Transverse colon (tissue), 4 donors: ENCODE results near the gene DIRAS2. TPM values are rescaled to one million over a fixed set of nuclear protein-coding genes. Genes with fewer than 3 reads are reported as not detected.

ENCODE experiments used
- DNase-seq: peaks from one replicate; pipeline ENCODE4 v3.0.0-alpha.2; 2019
- H3K27ac ChIP-seq, 4 donors: fragments of 200-600 bp; sonication (generic); 2 replicates each; pipeline ENCODE4 v1.5.1; 2016 to 2018; ENCODE audit warnings: inconsistent platforms in 4 of 4
- H3K27me3 ChIP-seq: fragments of 200-600 bp; sonication (generic); 2 replicates; pipeline ENCODE4 v1.5.1; 2017; ENCODE audit warnings: inconsistent platforms
- H3K36me3 ChIP-seq, 4 donors: fragments of 200-600 bp; sonication (generic); 2 replicates each; pipeline ENCODE4 v1.5.1; 2017 to 2019; ENCODE audit warnings: inconsistent platforms in 4 of 4
- H3K4me1 ChIP-seq, 4 donors: fragments of 200-600 bp; sonication (generic); 2 replicates each; pipeline ENCODE4 v1.5.1; 2017 to 2020; ENCODE audit warnings: inconsistent platforms in 4 of 4
- H3K4me3 ChIP-seq, 4 donors: fragments of 200-600 bp; sonication (generic); 1 replicate in 1 of 4; 2 replicates in 3 of 4; pipeline versions ENCODE4 v1.5.1 to v1.6.1; 2017 to 2019; ENCODE audit warnings: inconsistent platforms in 4 of 4
- H3K9me3 ChIP-seq, 2 donors: fragments of 200-600 bp; sonication (generic); 2 replicates each; pipeline ENCODE4 v1.5.1; 2017 to 2019; ENCODE audit warnings: inconsistent platforms in 2 of 2
- EP300 ChIP-seq: sonication (generic); formaldehyde crosslinking; IDR thresholded peaks from one replicate; pipeline ENCODE4 v1.6.1; 2017; ENCODE audit warnings: antibody characterized with exemption, low read depth
- POLR2A ChIP-seq: fragments of 450-650 bp; IDR thresholded peaks from one replicate; pipeline ENCODE4 v1.6.1; 2016; ENCODE audit warnings: antibody characterized with exemption, mild to moderate bottlenecking, moderate library complexity
- POLR2AphosphoS5 ChIP-seq, 3 donors: sonication (generic); formaldehyde crosslinking; IDR thresholded peaks; one replicate each; pipeline ENCODE4 v1.6.1; 2016; ENCODE audit warnings: antibody characterized with exemption in 3 of 3
- WGBS, 2 donors: methylation state at CpG; one replicate each; pipeline ENCODE4 v1.1.5; 2018; ENCODE audit warnings: low coverage in 1 of 2; 5-methylcytosine and 5-hydroxymethylcytosine counted together
- in situ Hi-C, 4 donors: fragments of 200-750 bp; cut with MboI; loops; one replicate each; pipeline versions ENCODE4 v1.15.0 to v1.15.1; 2017; ENCODE audit warnings: low sequenced_read_pairs in 3 of 4, low pct_ligation_motif_present in 1 of 4, low pct_unique_long_range_greater_than_20kb in 1 of 4
- intact Hi-C: fragments of 100-400 bp; cut with DNase I; formaldehyde crosslinking; loops from one replicate; pipeline ENCODE4 v1.15.1; 2023; ENCODE audit warnings: low total_unique reads
- total RNA-seq, 4 donors: library from RNA; depleted of rRNA; stranded (reverse); fragments of >200 nt; gene quantifications; one replicate each; pipeline ENCODE4 v1.1.0, GENCODE V29; 2016
- TF ChIP-seq, protein P1 (sequence below), 5 experiments: fragments of 200-600 bp in 3 of 5; fragments of 450-650 bp in 2 of 5; sonication (generic) in 3 of 5; IDR thresholded peaks; 1 replicate in 2 of 5; 2 replicates in 3 of 5; pipeline ENCODE4 v1.5.1; 2016 to 2017; ENCODE audit warnings: antibody characterized with exemption in 5 of 5, inconsistent platforms in 3 of 5, mild to moderate bottlenecking in 2 of 5, moderate library complexity in 1 of 5

The DIRAS2 gene
- total RNA-seq, 4 donors from 2014 or later = 0.14 TPM; not detected in 3

DNA sequence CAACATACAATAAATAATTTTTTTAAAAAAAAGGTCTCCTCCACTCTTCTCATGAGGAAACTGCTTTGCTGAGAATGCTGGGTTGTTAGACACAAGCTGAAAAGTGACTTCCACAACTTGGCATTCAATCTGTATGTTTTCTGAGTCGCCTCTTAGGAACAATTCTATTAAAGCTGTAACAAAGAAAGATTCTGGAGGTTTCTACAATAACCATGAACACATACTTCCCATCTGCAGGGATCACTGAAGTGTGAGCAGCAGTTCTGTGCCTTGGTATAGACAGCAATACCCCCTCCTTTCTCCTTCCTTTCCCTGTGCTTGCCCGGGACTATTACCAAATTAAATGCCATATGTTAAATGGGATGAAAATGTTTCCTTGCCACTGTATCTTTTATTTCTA, 1.5 kb downstream of the DIRAS2 start:
- H3K4me1 ChIP-seq = peaks cover 3 to 12% (median 9%) of the 10 kb centered on the region in 4 donors
- TF ChIP-seq POLR2AphosphoS5 (IDR thresholded peaks at IDR 0.05) (no peak), POLR2A (no peak), EP300 (no peak)
- TF ChIP-seq, protein P1, sequence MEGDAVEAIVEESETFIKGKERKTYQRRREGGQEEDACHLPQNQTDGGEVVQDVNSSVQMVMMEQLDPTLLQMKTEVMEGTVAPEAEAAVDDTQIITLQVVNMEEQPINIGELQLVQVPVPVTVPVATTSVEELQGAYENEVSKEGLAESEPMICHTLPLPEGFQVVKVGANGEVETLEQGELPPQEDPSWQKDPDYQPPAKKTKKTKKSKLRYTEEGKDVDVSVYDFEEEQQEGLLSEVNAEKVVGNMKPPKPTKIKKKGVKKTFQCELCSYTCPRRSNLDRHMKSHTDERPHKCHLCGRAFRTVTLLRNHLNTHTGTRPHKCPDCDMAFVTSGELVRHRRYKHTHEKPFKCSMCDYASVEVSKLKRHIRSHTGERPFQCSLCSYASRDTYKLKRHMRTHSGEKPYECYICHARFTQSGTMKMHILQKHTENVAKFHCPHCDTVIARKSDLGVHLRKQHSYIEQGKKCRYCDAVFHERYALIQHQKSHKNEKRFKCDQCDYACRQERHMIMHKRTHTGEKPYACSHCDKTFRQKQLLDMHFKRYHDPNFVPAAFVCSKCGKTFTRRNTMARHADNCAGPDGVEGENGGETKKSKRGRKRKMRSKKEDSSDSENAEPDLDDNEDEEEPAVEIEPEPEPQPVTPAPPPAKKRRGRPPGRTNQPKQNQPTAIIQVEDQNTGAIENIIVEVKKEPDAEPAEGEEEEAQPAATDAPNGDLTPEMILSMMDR (IDR thresholded peaks at IDR 0.05) = no peak
- no peaks in the 10 kb centered on the region for H3K36me3 ChIP-seq
- H3K9me3 ChIP-seq = no peaks in the 10 kb centered on the region
- peaks cover 54% of the 10 kb centered on the region for H3K27me3 ChIP-seq
- WGBS, 2 donors = 63 to 79% methylated on average over 1 to 2 of the region's 2 CpGs
- no peak for DNase-seq
- intact Hi-C loops = no loop called here
- no peak overlapping the region for H3K4me3 ChIP-seq
- in situ Hi-C loops = loop anchor here in 1 of 4 donors (25.0 kb wide), 1 partner anchor 1054 kb away; no protein-coding TSS in a partner anchor
- no peak overlapping the region for H3K27ac ChIP-seq

DNA sequence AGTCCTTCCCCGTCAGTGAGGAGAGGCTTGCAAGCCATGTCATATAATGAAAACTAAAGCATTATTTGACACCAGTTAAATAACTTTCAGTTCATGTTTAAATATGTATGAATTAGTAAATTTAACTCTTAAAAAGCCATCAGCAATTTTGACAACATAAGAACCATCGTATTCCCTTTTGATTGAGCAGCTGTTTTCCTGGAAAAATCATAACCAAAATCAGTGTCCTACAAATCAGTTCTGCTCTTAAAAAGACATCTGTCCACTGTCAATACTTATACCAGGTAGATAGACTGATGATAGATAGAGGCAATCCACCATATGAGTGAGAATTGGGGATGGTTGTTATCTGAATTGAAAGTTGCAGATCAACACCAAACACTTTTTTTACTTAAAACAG, 2.3 kb downstream of the DIRAS2 start:
- intact Hi-C loops = no loop called here
- Histone ChIP-seq H3K9me3 (no peaks in the 10 kb centered on the region), H3K4me1 (peaks cover 3 to 12% (median 9%) of the 10 kb centered on the region in 4 donors), H3K4me3 (no peak overlapping the region), H3K27ac (no peak overlapping the region), H3K36me3 (no peaks in the 10 kb centered on the region), H3K27me3 (peaks cover 53% of the 10 kb centered on the region)
- no peak for DNase-seq
- TF ChIP-seq POLR2A = no peak
- no peak for TF ChIP-seq POLR2AphosphoS5 (IDR thresholded peaks at IDR 0.05)
- TF ChIP-seq, protein P1 (IDR thresholded peaks at IDR 0.05) = no peak
- no peak for TF ChIP-seq EP300
- WGBS, 2 donors = 64 to 66% methylated on average over 2 of the region's 2 CpGs
- in situ Hi-C loops = loop anchor here in 1 of 4 donors (25.0 kb wide), 1 partner anchor 1053 kb away; no protein-coding TSS in a partner anchor

DNA sequence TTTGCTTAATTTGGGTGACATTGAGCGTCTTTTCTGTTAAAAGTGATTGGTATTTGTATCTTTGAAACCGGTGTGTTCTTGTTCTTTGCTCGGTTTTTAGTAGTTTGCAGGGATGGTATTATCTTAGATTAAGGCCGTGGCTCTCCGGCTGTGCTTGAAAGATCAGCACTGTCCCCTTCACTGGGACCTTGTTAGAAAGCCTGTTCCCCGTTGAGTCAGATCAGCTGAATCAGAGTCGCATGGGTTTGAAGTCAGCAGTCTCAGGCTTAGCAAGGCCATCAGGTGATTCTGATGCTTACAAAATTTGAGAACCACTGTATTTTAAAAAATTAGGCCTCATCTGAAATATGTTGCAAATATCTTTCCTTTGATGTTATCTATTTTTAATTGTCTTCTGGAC, 5.0 kb downstream of the DIRAS2 start:
- Histone ChIP-seq H3K27me3 (peaks cover 25% of the 10 kb centered on the region), H3K4me3 (no peak overlapping the region), H3K27ac (no peak overlapping the region), H3K36me3 (no peaks in the 10 kb centered on the region), H3K4me1 (peaks cover 0 to 4% (median 3%) of the 10 kb centered on the region in 4 donors), H3K9me3 (no peaks in the 10 kb centered on the region)
- WGBS, 2 donors = 92% methylated on average over 7 of the region's 7 CpGs; no CpG with 5 or more reads in 1 of the 2 donors
- DNase-seq = no peak
- TF ChIP-seq EP300 (no peak), POLR2A (no peak), POLR2AphosphoS5 (IDR thresholded peaks at IDR 0.05) (no peak)
- TF ChIP-seq, protein P1 (IDR thresholded peaks at IDR 0.05) = no peak
- intact Hi-C loops (no loop called here), in situ Hi-C loops (loop anchor here in 1 of 4 donors (25.0 kb wide), 1 partner anchor 1050 kb away; no protein-coding TSS in a partner anchor)

DNA sequence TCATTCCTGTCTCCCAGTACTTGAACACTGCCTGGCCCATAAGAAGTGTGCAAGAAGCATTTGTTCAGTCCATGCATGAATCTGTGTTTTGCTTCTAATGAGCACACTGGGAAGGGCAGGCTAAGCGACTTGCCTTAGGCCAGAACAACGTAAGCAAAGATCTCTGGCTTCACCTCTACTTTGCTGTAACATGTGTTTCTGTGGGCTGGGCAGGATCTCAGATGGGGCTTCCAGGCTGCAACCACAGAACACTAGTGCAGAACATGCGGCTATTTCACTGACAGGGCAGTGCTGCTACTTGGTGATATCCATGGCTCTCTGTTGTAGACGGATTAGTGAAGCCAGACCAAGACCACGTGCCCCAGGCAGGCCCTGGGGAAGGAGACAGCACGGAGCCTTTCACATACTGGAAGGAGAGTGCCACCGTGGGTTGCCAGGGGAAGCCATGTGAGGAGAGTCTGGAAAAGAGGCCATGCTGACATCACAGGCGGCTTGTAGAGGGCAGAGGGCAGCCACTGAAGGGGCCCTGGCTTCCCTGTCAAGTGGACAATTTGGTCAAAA, 9.9 kb downstream of the DIRAS2 start:
- WGBS, 2 donors = 76 to 100% methylated on average over 2 to 8 of the region's 8 CpGs
- intact Hi-C loops (no loop called here), in situ Hi-C loops (loop anchor here in 1 of 4 donors (25.0 kb wide), 1 partner anchor 1045 kb away; no protein-coding TSS in a partner anchor)
- Histone ChIP-seq H3K4me3 (no peak overlapping the region), H3K27ac (no peak overlapping the region), H3K27me3 (no peaks in the 10 kb centered on the region), H3K9me3 (no peaks in the 10 kb centered on the region), H3K36me3 (no peaks in the 10 kb centered on the region), H3K4me1 (no peaks in the 10 kb centered on the region)
- TF ChIP-seq POLR2A (no peak), EP300 (no peak), POLR2AphosphoS5 (IDR thresholded peaks at IDR 0.05) (no peak)
- TF ChIP-seq, protein P1 (IDR thresholded peaks at IDR 0.05) = no peak
- DNase-seq = no peak
